K562 (cell line): Measurements from ENCODE around the gene SCAMP5. TPM values are rescaled to one million over a fixed set of nuclear protein-coding genes. Genes with fewer than 3 reads are reported as not detected.
A peak's percentile ranks its signal among the peaks of the same experiment; 100 is the strongest.

ENCODE experiments used
- BRCA1 ChIP-seq, 2 experiments: fragments of 450-650 bp in 1 of 2; sonication (generic) in 1 of 2; formaldehyde crosslinking in 1 of 2; IDR thresholded peaks; 2 replicates each; pipeline versions ENCODE4 v1.5.0 to v1.6.1; 2017 to 2020; ENCODE audit warnings: mild to moderate bottlenecking in 1 of 2, missing genetic modification reagents in 1 of 2
- EP300 ChIP-seq: IDR thresholded peaks from 2 replicates; pipeline ENCODE4 v1.6.1; 2012; ENCODE audit warnings: low read length, improper control_type of control experiment
- IRF9 ChIP-seq: fragments of 450-650 bp; IDR thresholded peaks from 2 replicates; pipeline ENCODE4 v1.6.1; 2016; ENCODE audit warnings: missing biosample characterization, missing genetic modification characterization
- MEIS2 ChIP-seq: fragments of 450-650 bp; IDR thresholded peaks from 2 replicates; pipeline ENCODE4 v1.6.1; 2014; ENCODE audit warnings: mild to moderate bottlenecking; ENCODE audit not compliant: partially characterized antibody
- PCBP1 ChIP-seq: fragments of 200-400 bp; formaldehyde crosslinking; IDR thresholded peaks from 2 replicates; pipeline ENCODE4 v1.6.1; 2018; ENCODE audit warnings: mild to moderate bottlenecking, low read depth, low read length; ENCODE audit not compliant: poor library complexity, severe bottlenecking
- PHTF2 ChIP-seq: fragments of 250-450 bp; sonication (Bioruptor Pico); IDR thresholded peaks from 2 replicates; pipeline ENCODE4 v1.5.0; 2021; ENCODE audit warnings: mild to moderate bottlenecking
- SFPQ ChIP-seq: fragments of 200-400 bp; formaldehyde crosslinking; IDR thresholded peaks from 2 replicates; pipeline ENCODE4 v1.6.1; 2017; ENCODE audit warnings: mild to moderate bottlenecking, low read depth, low read length, moderate library complexity
- SIRT6 ChIP-seq: IDR thresholded peaks from one replicate; pipeline ENCODE4 v1.6.1; 2012; ENCODE audit warnings: low read depth, mild to moderate bottlenecking, control low read depth, inconsistent platforms, low read length, moderate library complexity
- U2AF1 ChIP-seq: fragments of 200-400 bp; formaldehyde crosslinking; optimal IDR thresholded peaks from 2 replicates; pipeline ENCODE3; 2017; ENCODE audit warnings: mild to moderate bottlenecking, low read depth, low read length, moderate library complexity
- ZBTB2 ChIP-seq: fragments of 450-650 bp; IDR thresholded peaks from 2 replicates; pipeline ENCODE4 v1.6.1; 2016; ENCODE audit warnings: antibody characterized with exemption
- ZFP91 ChIP-seq: sonication (generic); formaldehyde crosslinking; IDR thresholded peaks from 2 replicates; pipeline ENCODE4 v1.8.0; 2022; ENCODE audit warnings: mild to moderate bottlenecking, missing genetic modification reagents
- ZNF174 ChIP-seq: fragments of 250-450 bp; sonication (Bioruptor Pico); IDR thresholded peaks from 2 replicates; pipeline ENCODE4 v1.4.0; 2020; ENCODE audit warnings: mild to moderate bottlenecking
- ZNF395 ChIP-seq: fragments of 200-800 bp; sonication (Bioruptor generic); IDR thresholded peaks from 2 replicates; pipeline ENCODE4 v1.6.1; 2017; ENCODE audit warnings: missing genetic modification characterization, missing compliant biosample characterization
- ZNF639 ChIP-seq, 2 experiments: fragments of 200-800 bp in 1 of 2; sonication (Bioruptor generic) in 1 of 2; sonication (generic) in 1 of 2; formaldehyde crosslinking in 1 of 2; IDR thresholded peaks in 1 of 2; conservative IDR thresholded peaks in 1 of 2; 2 replicates each; pipeline versions ENCODE4 v1.5.0 to v1.6.1; 2016 to 2020; ENCODE audit warnings: missing compliant biosample characterization in 1 of 2, missing genetic modification characterization in 1 of 2, missing genetic modification reagents in 1 of 2
- polyA plus RNA-seq, 8 experiments: library from polyadenylated mRNA; depleted of rRNA in 4 of 8; stranded (reverse) in 5 of 8; unstranded in 3 of 8; fragments of >200 nt; fragmentation: Nextera tagmentation in 2 of 8; fragmentation: Illumina TruSeq in 1 of 8; extraction: Ambion mirVana in 2 of 8; extraction: Trizol in 1 of 8; gene quantifications; 2 replicates each; pipeline versions ENCODE4 v1.2.1 to v1.2.3, GENCODE V29; 2011 to 2014; ENCODE audit warnings: inconsistent platforms in 1 of 8, missing spikeins in 1 of 8
- total RNA-seq, 7 experiments: library from RNA; depleted of rRNA in 6 of 7; stranded (reverse); fragments of >200 nt in 6 of 7; fragmentation: Illumina TruSeq in 2 of 7; extraction: Trizol in 2 of 7; gene quantifications; 2 replicates each; pipeline versions ENCODE4 v1.2.1 to v1.2.3, GENCODE V29; 2011 to 2021; ENCODE audit warnings: low replicate concordance in 1 of 7

The SCAMP5 gene
- total and polyA plus RNA-seq, 9 of the 15 experiments (the other 6 are each of a cell fraction or from before 2014, with no cell fraction given) = 0.09 to 0.29 (median 0.19) TPM; not detected in 5

- no peak for TF ChIP-seq PCBP1
- no peak for TF ChIP-seq ZNF174
- TF ChIP-seq U2AF1 = no peak
- peak; percentile 57 for TF ChIP-seq EP300
- TF ChIP-seq BRCA1 (IDR thresholded peaks at IDR 0.05) = no peak
- no peak for TF ChIP-seq BRCA1 (CRISPR knock-in tag; IDR thresholded peaks at IDR 0.05)
- TF ChIP-seq ZBTB2 = peak; percentile 56; the same call in 1 of the 2 replicates
- no peak; the same call in 1 of the 2 replicates for TF ChIP-seq ZFP91
- TF ChIP-seq IRF9 (tag) = no peak
- no peak for TF ChIP-seq MEIS2
- no peak for TF ChIP-seq SIRT6
- TF ChIP-seq SFPQ = no peak
- peak in 1 of 2 experiments; percentile 38; a peak in 1 of 4 replicates for TF ChIP-seq ZNF639 (CRISPR knock-in tag; conservative IDR thresholded peaks at IDR 0.05 in 1 of 2, IDR thresholded peaks at IDR 0.05 in 1 of 2)
- no peak for TF ChIP-seq PHTF2 (CRISPR knock-in tag)
- TF ChIP-seq ZNF395 = no peak; the same call in 1 of the 2 replicates
Observed at GRCh38 chr15:75023181-75023871, 28.0 kb downstream of the SCAMP5 start, which contains the start of gene PPCDC (continued).
